ENCODE data around the gene RGCC. TPM values are rescaled to one million over a fixed set of nuclear protein-coding genes. Genes with fewer than 3 reads are reported as not detected.

Gene RGCC
- total RNA-seq, 1 experiment from 2014 or later: 10.1 TPM

DNA sequence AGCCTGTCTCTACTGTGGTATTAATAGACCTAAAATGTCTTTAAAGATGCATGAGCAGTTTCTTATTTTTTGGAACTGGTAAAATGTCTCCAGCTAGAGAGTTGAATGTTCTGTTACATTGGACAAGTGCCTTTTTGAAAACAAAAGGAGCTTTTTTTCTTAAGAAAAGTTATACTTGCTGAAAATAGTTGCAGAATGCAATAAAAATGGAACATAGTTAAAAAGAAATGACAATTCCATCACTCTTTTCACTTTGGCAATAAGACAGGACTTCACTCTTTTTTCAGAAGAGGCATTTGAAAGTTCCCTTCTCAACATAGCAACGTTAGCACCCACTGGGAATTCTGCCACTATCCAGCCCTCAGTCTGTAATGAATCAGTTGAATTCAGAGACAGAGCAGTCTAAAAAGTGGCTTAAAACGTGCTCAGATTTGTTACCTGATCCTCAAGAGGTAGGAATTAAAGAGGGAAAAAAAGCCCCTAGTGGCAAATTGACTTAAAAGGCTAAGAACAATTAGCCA lies 10.1 kb downstream of the RGCC start:
- no peak for DNase-seq (ENCODE audit: low read depth)
- in situ Hi-C loops (cut with HindIII; ENCODE audit: low pct_unique_long_range_greater_than_20kb, low sequenced_read_pairs): no loop called here

DNA sequence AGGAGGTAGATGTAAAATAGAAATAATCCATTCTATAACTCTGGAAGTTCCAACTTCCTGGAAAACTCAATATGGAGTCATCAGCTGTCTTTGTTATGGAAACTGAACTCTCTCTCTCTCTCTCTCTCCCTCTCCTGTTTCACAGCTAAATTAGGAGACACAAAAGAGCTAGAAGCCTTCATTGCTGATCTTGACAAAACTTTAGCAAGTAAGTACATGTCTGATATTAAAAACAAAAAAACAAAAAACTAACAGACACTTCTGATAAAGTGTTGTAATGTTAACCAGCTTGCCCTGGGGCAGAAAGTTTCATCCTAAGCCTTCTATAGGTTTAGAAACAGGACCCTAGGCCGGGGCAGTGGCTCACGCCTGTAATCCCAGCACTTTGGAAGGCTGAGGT lies 11.3 kb downstream of the RGCC start:
- in situ Hi-C loops (cut with HindIII; ENCODE audit: low pct_unique_long_range_greater_than_20kb, low sequenced_read_pairs): no loop called here

DNA sequence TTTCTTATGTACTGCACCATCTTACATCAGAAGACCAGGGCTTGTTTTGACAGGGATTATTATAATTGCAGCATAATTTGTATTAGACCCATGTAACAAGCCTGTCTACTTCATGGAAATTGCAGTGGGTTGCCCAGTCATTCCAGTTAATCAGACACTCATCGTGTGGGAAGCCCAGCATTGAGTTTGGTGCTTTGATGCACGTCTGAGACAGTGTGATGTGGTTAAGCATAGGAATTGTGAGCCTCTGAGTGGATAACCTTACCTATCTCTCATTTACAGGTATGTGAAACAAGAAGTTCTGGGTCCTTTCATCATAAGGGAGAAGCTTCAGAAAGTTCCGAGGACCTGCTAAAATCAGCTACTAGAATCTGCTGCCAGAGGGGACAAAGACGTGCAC lies 12.8 kb downstream of the RGCC start:
- in situ Hi-C loops (cut with HindIII; ENCODE audit: low pct_unique_long_range_greater_than_20kb, low sequenced_read_pairs): no loop called here
- DNase-seq (ENCODE audit: low read depth): no peak

More for the DNA sequence above, 11.3 kb downstream of the RGCC start:
- no peak for DNase-seq (ENCODE audit: low read depth)

DNA sequence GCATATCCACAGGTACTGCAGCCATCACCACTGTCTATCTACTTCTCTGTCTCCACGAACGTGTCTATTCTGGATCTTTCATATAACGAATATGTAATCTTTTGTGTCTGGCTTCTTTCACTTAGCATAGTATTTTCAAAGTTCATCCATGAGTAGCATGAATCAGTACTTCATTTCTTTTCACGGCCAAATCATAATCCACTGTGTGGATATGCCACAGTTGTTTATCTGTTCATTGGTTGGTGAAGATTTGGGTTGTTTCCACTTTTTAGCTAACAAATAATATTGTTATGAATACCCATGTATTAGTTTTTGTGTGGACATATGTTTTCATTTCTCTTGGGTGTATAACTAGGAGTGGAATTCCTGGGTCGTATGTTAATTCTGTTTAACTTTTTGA lies 14.4 kb downstream of the RGCC start:
- in situ Hi-C loops (cut with HindIII; ENCODE audit: low pct_unique_long_range_greater_than_20kb, low sequenced_read_pairs): no loop called here
- DNase-seq (ENCODE audit: low read depth): no peak

DNA sequence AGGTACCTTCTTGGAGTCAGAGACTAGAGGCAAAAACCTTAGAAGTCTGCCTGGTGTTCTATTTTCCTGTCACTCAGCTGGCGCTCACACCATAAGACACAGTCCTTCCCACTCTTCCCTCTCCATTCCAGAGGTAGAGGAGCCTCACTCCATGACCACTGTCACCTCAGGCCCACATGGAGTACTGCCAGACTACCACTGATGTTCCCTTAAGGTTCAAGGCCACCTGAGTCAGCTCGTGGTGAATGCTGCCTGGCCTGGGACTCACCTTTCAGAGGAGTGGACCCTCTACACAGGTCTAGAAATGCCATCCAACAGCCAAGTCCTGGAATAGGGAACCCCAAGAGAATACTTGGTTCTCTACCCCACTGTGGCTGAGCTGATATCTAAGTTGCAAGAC lies 29.9 kb downstream of the RGCC start:
- DNase-seq (ENCODE audit: low read depth): no peak
- in situ Hi-C loops (cut with HindIII; ENCODE audit: low pct_unique_long_range_greater_than_20kb, low sequenced_read_pairs): no loop called here

DNA sequence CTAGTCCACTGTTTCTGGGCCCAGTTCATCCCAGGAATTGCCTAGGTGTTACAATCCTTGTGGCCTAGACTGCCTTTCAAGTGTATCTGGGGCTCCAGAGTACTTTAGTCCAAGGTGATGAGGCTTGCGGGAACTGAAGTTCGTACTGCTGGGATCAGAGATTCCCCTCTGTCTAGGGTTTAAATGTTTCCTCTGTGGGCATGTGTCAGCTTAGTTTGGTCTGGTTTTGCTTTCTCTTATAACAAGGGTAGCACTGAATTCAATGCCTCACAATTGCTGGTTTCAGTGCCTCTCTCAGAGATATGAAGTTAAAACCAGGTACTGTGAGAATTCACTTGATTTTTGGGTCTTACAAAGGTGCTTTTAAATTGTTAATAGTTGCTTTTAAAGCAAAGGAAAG lies 30.8 kb downstream of the RGCC start:
- DNase-seq (ENCODE audit: low read depth): no peak
- in situ Hi-C loops (cut with HindIII; ENCODE audit: low pct_unique_long_range_greater_than_20kb, low sequenced_read_pairs): no loop called here

DNA sequence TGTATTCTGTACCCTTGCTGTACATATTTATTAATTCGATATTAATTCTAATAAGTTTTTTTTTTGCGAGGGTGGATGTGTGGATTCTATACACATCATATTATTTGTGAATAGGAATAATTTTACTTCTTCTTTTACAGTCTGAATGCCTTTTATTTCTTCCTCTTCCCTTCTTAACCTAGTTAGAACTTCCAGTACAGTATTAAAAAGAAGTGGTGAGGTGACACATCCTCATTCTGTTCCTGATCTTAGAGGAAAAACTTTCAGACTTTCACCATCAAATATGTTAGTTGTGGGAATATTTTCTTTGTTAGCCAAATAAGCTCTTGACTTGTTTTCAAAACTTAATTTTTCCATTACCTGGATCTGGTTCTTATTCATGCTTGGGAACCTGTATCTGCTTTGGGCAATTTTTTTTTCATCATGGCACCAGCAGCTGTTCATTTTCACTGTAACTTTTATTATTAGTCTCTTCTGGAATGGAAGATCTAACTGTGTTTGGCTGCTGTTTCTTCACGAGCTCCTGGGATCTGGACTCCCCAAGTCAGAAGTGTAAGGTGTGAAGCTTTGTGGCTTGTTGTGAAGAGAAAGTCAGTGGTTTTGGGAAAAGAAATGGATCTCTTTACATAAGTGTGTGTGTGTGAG lies 33.1 kb downstream of the RGCC start:
- DNase-seq (ENCODE audit: low read depth): no peak
- in situ Hi-C loops (cut with HindIII; ENCODE audit: low pct_unique_long_range_greater_than_20kb, low sequenced_read_pairs): no loop called here

DNA sequence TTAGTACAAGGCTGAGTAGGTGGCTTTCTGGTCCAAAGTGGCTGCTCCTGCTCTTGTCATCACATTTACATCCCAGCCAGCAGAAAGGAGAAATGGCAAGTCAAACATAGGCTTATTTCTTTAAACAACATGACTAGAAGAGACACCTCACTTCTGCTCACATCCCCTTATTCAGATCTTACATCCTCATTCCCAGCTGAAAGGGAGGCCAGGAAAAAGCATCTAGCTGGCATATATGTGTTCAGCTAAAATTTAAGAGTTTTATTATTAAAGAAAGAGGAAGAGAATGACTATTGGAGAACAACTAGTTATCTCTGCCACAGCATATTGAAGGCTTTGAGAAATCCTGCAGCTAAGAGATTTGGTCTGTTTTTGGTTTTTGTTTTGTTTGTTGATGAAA lies 34.1 kb downstream of the RGCC start:
- DNase-seq (ENCODE audit: low read depth): no peak
- in situ Hi-C loops (cut with HindIII; ENCODE audit: low pct_unique_long_range_greater_than_20kb, low sequenced_read_pairs): no loop called here

DNA sequence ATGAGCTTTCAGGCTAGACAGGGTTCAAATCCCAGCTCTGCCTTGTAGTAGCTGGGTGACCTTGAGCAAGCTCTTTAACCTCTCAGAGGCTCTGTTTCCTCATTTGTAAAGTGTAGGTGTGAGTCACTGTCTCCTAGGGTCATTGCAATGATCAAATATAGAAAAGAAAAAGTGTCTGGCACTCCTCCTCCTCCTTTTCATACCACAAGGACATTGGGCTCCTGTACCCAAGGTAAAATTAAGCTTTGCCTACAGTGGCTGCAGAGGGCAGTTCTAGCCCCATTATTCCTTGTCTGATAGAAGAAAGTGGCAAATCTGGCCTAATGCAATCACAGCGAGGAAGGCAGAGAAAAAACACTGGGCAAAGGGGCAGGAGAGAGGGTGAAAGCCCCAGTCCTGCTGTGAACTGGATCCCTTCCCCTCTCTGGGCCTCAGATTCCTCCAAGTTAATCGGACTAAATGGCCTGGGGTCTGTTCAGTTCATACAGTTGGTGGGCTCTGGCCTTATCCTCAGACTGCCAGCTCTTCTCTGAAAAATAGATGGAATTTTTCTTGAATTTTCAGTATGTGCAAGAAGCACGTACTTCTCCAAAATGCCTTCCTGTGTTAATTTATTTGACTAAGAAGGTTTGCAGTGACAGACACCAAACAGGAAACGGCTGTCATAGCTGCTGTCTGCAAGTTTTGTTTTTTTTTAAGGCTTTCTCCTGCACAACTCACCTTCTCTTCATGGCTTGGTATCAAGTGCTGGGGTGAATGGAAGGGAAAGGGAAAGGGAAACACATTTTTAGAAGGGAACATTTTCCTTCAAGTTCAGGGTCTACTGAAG lies 35.3 kb downstream of the RGCC start:
- in situ Hi-C loops (cut with HindIII; ENCODE audit: low pct_unique_long_range_greater_than_20kb, low sequenced_read_pairs): no loop called here
- no peak for DNase-seq (ENCODE audit: low read depth)

DNA sequence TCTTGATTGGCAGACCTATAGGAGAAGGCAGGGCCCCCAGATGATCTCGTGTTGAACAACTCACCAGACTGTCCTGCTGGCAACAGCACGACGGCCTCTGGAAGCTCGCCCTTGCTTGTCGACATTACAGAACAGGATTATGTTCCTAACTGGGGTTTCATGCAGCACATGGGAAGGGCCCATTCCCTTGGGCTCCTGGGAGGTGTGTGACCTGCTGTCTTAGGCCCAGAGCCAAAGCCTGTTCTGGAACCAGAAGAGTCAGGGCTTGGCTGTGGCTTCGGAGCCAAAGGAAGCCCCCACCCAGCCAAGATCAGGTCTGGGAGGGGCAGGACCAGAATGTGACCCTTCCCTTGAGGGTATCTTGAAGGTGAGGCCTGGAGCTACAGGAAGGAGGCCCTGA lies 36.9 kb downstream of the RGCC start:
- in situ Hi-C loops (cut with HindIII; ENCODE audit: low pct_unique_long_range_greater_than_20kb, low sequenced_read_pairs): no loop called here

DNA sequence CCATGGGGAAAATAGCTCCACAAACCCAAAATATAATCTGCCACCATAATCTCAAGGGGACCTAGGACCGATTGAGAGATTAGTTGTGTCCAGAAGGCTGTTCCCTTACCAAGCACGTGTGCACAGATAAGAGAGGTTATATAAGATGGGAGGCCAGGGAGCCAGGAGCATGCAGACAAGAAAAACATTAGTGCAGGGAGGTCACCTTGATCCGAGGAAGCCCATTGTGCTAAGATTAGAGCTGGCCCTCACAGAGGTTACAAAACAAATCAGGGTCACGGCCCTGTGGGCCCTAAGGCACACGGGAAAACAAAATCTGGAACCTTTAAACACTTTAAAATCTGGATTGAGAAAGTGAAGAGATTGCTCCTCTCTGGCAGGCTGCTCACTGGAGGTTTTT lies 37.7 kb downstream of the RGCC start:
- in situ Hi-C loops (cut with HindIII; ENCODE audit: low pct_unique_long_range_greater_than_20kb, low sequenced_read_pairs): no loop called here
- DNase-seq (ENCODE audit: low read depth): no peak

More for the DNA sequence above, 36.9 kb downstream of the RGCC start:
- DNase-seq (ENCODE audit: low read depth): no peak

DNA sequence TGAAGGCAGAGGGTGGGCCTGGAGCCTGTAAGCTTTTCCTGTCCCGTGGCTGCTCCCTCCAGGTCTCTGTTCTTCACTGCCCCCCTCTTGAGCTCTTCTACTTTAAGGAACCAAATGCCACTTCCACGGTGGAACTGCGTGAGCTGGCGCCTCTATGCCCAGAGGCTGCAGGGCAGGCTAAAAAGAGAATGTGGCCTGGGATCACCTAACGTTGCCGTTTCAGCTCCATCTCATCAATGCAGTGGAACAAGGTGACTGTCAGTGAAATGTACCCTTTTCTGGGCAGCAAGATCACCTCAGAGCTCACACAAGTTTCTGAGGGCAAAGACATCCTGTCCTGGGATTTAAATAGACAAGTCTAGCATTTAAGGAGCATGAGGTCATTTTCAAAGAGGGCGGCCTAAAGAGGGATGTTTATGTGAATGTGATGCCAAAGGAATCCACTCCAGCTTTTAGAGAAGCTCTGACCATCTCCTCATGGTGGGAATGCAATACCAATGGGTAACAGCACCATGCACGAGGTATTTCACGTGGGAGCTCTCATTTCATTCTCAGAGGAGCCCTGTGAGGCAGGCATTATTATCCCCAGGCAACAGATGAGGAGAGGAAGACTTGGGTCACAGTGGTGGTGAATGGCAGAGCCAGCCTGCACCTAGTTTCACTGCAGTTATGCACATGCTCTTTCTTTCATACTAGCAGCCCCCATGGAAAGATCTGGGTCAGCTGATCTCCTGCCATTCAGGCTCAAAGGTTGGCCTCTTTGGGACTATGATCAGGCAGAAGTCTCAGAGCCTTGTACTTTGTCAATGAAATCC lies 39.3 kb downstream of the RGCC start:
- in situ Hi-C loops (cut with HindIII; ENCODE audit: low pct_unique_long_range_greater_than_20kb, low sequenced_read_pairs): no loop called here

DNA sequence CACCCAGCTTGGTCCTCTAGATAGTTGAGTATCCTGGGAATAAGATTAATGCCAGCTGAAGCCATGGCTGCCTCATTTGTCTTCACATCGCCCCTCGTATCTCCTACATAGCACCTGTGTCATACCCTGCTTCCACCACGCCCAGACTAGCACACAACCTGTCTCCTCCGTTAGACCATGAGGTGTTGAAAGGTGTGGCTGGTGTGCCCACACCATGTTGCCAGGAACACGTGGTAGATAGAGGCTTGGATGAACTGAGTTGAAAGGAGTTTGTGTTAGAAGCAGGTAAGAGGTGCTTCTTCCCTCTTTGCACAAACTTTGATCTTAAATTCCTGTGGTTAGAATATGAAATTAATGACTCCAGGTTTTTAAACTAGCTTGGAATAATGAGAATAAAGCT lies 40.1 kb downstream of the RGCC start:
- DNase-seq (ENCODE audit: low read depth): no peak
- in situ Hi-C loops (cut with HindIII; ENCODE audit: low pct_unique_long_range_greater_than_20kb, low sequenced_read_pairs): no loop called here

More for the DNA sequence above, 39.3 kb downstream of the RGCC start:
- DNase-seq (ENCODE audit: low read depth): no peak

DNA sequence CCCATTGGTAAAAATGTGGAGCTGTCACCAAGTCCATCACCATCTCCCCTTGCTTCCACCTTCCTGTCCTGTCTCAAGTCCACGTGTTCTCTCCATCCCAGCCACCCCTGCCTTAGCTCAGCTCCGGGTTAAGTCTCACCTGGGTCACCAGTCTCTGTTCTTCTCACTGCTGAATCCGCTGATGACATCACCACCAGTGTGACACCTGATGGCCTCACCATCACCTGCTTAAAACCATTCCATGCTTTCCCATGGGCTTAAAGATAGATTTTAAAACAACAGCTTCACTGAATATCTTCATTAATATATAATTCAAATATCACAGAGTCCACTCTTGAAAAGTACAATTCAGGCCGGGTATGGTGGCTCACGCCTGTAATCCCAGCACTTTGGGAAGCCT lies 42.1 kb downstream of the RGCC start:
- DNase-seq (ENCODE audit: low read depth): no peak
- in situ Hi-C loops (cut with HindIII; ENCODE audit: low pct_unique_long_range_greater_than_20kb, low sequenced_read_pairs): no loop called here

DNA sequence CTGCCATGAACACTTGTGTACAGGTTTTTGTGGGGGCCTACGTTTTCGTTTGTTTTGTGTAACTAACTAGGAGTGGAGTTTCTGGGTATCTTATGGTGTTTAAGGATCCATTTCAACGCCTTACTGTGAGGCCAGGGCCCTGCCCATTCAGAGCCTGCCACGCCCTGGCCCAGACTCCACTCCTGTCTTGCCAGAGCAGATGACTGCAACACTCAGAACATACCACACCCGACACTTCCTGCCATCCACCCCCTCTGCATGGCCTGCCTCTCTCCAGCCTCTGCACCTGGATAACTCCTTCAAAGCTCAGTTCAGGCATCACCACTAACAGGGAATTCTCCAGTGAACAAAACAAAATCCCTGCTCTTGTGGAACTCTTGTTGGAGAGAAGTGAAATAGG lies 43.2 kb downstream of the RGCC start:
- in situ Hi-C loops (cut with HindIII; ENCODE audit: low pct_unique_long_range_greater_than_20kb, low sequenced_read_pairs): no loop called here
- DNase-seq (ENCODE audit: low read depth): no peak

DNA sequence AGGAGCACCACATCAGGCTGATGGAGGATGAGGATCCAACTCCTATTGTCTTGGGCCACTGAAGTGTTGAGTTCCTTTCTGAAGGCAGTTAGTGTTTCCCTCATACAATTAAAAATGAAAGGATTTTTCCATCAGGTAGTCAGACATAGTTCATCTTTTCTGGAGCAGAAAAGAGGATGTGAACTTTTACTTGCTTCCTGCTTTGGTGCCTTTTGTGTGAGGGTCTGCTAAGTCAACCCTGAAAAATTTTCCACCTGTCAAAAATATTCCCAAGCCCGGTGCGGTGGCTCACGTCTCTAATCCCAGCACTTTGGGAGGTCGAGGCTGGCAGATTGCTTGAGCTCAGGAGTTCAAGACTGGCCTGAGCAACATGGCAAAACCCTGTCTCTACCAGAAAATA lies 43.9 kb downstream of the RGCC start:
- in situ Hi-C loops (cut with HindIII; ENCODE audit: low pct_unique_long_range_greater_than_20kb, low sequenced_read_pairs): no loop called here
- DNase-seq (ENCODE audit: low read depth): no peak

DNA sequence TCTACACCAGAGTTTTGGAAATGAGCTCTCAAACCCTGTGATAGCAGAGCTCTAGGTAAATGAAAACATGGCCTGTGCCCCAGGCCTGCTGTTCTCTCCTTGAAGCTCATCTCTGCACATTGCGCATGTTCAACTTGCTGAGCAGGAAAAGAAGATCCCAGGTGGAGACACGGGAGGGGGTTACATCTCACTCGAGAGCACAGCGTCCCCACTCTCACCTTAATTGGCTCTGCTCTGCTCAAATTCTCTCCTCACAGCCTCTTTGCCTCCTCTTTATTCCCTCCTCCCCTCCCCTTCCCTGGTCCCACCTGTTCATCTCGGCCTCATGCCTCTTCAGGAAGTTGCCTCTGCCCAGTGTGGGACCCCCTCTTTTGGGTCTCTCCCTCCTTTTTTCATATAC lies 44.7 kb downstream of the RGCC start:
- DNase-seq (ENCODE audit: low read depth): no peak
- in situ Hi-C loops (cut with HindIII; ENCODE audit: low pct_unique_long_range_greater_than_20kb, low sequenced_read_pairs): no loop called here

DNA sequence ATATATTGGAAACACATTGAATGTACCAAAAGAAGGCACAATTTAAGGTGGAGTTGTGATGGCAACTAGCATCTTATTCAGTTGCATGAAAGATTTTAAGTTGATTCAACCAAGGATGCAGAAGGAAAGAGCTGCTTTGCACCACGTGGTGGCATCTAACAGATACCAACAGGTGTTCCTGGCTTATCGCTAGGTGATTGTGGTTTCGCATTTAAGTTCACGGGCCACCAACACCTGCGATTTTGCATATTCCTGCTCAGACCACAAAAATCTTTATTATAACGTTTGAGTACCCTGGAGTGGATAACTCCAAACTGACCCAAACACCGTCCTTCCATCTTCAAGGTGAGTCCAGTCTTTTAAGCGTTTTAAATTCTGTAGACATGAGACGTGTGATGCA lies 45.3 kb downstream of the RGCC start:
- DNase-seq (ENCODE audit: low read depth): no peak
- in situ Hi-C loops (cut with HindIII; ENCODE audit: low pct_unique_long_range_greater_than_20kb, low sequenced_read_pairs): no loop called here

DNA sequence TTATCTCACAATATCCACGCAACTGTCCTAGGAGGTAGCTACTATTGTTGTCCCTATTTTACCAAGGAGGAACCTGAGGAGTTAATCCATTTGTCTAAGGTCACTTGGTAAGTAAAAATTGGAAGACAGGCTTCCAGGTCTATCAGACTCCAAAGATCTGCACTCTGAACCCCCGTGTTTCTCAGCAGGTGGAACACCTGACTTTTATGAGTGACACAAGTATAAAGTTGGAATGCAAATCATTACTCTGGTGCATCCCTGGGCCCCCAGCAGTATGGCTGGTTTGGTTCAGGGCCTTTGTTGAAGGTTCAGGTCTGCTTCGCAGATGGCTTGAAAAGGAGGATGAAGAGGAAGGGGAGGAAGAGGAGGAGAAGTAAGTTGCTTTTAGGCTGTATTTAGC lies 46.0 kb downstream of the RGCC start:
- in situ Hi-C loops (cut with HindIII; ENCODE audit: low pct_unique_long_range_greater_than_20kb, low sequenced_read_pairs): no loop called here
- no peak for DNase-seq (ENCODE audit: low read depth)
